ENCODE data around the gene DEPDC7. TPM values are rescaled to one million over a fixed set of nuclear protein-coding genes. Genes with fewer than 3 reads are reported as not detected.

The DEPDC7 gene
- total and polyA plus RNA-seq, 2 of the 13 experiments (the other 11 are each of a cell fraction or from before 2014, with no cell fraction given), result 17.3 to 33.3 TPM

DNA sequence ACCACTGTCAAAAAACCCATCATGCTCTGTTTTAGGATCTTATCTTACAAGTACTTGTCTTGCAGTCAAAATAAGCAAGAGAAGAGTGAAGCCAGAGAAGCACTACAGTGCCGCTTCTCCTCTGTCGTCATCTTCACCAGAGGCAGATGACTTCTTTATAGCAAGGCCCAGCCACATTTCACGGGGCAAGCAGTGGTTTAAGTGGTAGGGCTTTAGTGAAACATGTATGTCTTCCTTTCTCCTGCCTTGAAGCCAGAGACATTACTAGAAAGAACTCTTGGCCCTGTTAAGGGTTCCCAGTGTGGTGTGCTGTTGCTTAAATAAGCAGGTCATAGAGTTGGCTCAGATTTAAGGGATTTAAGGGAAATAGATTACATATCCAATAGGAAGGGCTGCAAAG lies 42.9 kb upstream of the DEPDC7 start:
- TF ChIP-seq ZNF383 (CRISPR knock-in tag; IDR thresholded peaks at IDR 0.05; ENCODE audit: borderline replicate concordance) (no peak), KLF9 (CRISPR knock-in tag; IDR thresholded peaks at IDR 0.05; ENCODE audit: low read depth) (no peak)
- TF ChIP-seq, protein P1, sequence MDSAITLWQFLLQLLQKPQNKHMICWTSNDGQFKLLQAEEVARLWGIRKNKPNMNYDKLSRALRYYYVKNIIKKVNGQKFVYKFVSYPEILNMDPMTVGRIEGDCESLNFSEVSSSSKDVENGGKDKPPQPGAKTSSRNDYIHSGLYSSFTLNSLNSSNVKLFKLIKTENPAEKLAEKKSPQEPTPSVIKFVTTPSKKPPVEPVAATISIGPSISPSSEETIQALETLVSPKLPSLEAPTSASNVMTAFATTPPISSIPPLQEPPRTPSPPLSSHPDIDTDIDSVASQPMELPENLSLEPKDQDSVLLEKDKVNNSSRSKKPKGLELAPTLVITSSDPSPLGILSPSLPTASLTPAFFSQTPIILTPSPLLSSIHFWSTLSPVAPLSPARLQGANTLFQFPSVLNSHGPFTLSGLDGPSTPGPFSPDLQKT (CRISPR knock-in tag; IDR thresholded peaks at IDR 0.05; ENCODE audit: borderline replicate concordance), result no peak
- TF ChIP-seq, protein P2, sequence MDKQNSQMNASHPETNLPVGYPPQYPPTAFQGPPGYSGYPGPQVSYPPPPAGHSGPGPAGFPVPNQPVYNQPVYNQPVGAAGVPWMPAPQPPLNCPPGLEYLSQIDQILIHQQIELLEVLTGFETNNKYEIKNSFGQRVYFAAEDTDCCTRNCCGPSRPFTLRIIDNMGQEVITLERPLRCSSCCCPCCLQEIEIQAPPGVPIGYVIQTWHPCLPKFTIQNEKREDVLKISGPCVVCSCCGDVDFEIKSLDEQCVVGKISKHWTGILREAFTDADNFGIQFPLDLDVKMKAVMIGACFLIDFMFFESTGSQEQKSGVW (CRISPR knock-in tag; IDR thresholded peaks at IDR 0.05; ENCODE audit: borderline replicate concordance), result no peak
- intact Hi-C loops (cut with micrococcal nuclease; ENCODE audit: unreplicated experiment) (no loop called here), in situ Hi-C loops (cut with HindIII; ENCODE audit: extremely low pct_ligation_motif_present, low pct_unique_long_range_greater_than_20kb) (no loop called here)
- no peaks in the 10 kb centered on the region for H4K20me1 ChIP-seq (ENCODE audit: insufficient read depth, low read length)
- DNase-seq (ENCODE audit: low spot score) (no peak), ATAC-seq (no peak), FAIRE-seq (no peak)
- peaks cover 14 to 39% of the 10 kb centered on the region in 2 experiments for H3K36me3 ChIP-seq (replicated peaks in 1 of 2; ENCODE audit: control insufficient read depth in 1 of 2, insufficient read depth in 2 of 2, low read length in 2 of 2)
- H3K27me3 ChIP-seq (ENCODE audit: control insufficient read depth in 1 of 2, insufficient read depth in 2 of 2, low read length in 2 of 2), result no peaks in the 10 kb centered on the region
- H2AFZ ChIP-seq (ENCODE audit: low read length), result no peak overlapping the region
- 94% methylated on average over 3 of the region's 3 CpGs for WGBS (ENCODE audit: low lambda C conversion rate)
- 0 out of 2 replicates have a peak, but pooled peaks cover 8% of the 10 kb centered on the region for H3K4me1 ChIP-seq (ENCODE audit: insufficient read depth, low read length)
- peaks cover 2% of the 10 kb centered on the region for H3K79me2 ChIP-seq (ENCODE audit: insufficient read depth, low read length)
- no peaks in the 10 kb centered on the region for H3K9me3 ChIP-seq (ENCODE audit: low read length)
- H3K4me2 ChIP-seq (ENCODE audit: low read depth, low read length), result no peak overlapping the region
- H3K9ac ChIP-seq (ENCODE audit: insufficient read depth, low read depth, low read length), result no peak overlapping the region
- BruUV-seq (replicated peaks), result no TSS peak
- ChIA-PET POLR2A (no interaction called here), CTCF (ENCODE audit: low intra/inter-chr PET ratio, low total read pairs) (no interaction called here)
- no peak overlapping the region for H3K4me3 ChIP-seq (replicated peaks in 1 of 3; ENCODE audit: insufficient read depth in 1 of 3, low read depth in 2 of 3, low read length in 3 of 3)
- no peak overlapping the region for H3K27ac ChIP-seq (ENCODE audit: extremely low read length, insufficient read depth, low read length)

DNA sequence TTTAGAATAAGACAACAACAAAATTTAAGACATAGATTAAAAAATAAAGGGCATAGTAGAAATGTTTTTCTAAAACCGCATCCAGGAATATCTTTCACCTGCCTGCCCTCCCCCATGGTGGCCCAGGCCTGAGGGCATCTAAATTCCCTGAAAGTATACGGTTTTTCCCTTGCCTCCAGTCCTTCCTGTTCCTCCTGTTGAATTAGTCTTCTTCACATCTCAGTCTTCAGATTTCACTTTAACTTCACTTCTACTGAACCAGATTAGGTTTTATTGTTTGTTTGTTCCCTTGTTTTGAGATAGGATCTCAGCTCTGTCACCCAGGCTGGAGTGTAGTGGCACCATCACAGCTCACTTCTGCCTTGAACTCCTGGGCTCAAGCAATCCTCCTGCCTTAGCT lies 33.1 kb upstream of the DEPDC7 start:
- no peaks in the 10 kb centered on the region; a peak in 2 of 5 replicates for H3K36me3 ChIP-seq (replicated peaks in 1 of 2; ENCODE audit: control insufficient read depth in 1 of 2, insufficient read depth in 2 of 2, low read length in 2 of 2)
- no peaks in the 10 kb centered on the region for H4K20me1 ChIP-seq (ENCODE audit: insufficient read depth, low read length)
- in situ Hi-C loops (cut with HindIII; ENCODE audit: extremely low pct_ligation_motif_present, low pct_unique_long_range_greater_than_20kb) (no loop called here), intact Hi-C loops (cut with micrococcal nuclease; ENCODE audit: unreplicated experiment) (no loop called here)
- no peaks in the 10 kb centered on the region for H3K9me3 ChIP-seq (ENCODE audit: low read length)
- H3K9ac ChIP-seq (ENCODE audit: insufficient read depth, low read depth, low read length), result no peak overlapping the region
- no peaks in the 10 kb centered on the region for H3K79me2 ChIP-seq (ENCODE audit: insufficient read depth, low read length)
- ChIA-PET POLR2A (no interaction called here), CTCF (ENCODE audit: low intra/inter-chr PET ratio, low total read pairs) (no interaction called here)
- no peak overlapping the region for H3K27ac ChIP-seq (ENCODE audit: extremely low read length, insufficient read depth, low read length)
- H3K4me3 ChIP-seq (replicated peaks in 1 of 3; ENCODE audit: insufficient read depth in 1 of 3, low read depth in 2 of 3, low read length in 3 of 3), result no peak overlapping the region
- FAIRE-seq, result no peak
- no peak for DNase-seq (ENCODE audit: low spot score)
- 88% methylated on average over 2 of the region's 2 CpGs for WGBS (ENCODE audit: low lambda C conversion rate)
- H3K4me2 ChIP-seq (ENCODE audit: low read depth, low read length), result no peak overlapping the region
- no peaks in the 10 kb centered on the region for H3K27me3 ChIP-seq (ENCODE audit: control insufficient read depth in 1 of 2, insufficient read depth in 2 of 2, low read length in 2 of 2)
- H3K4me1 ChIP-seq (ENCODE audit: insufficient read depth, low read length), result 0 out of 2 replicates have a peak, but pooled peaks cover 2% of the 10 kb centered on the region
- no peak overlapping the region for H2AFZ ChIP-seq (ENCODE audit: low read length)
- BruUV-seq (replicated peaks), result no TSS peak
- ATAC-seq, result no peak
- TF ChIP-seq SYNCRIP (IDR thresholded peaks at IDR 0.05; ENCODE audit: insufficient read depth, low read depth, low read length) (no peak), NAIF1 (CRISPR knock-in tag; IDR thresholded peaks at IDR 0.05; ENCODE audit: borderline replicate concordance) (no peak), RNF2 (conservative IDR thresholded peaks at IDR 0.05; ENCODE audit: low read depth) (no peak), ZNF549 (CRISPR knock-in tag; IDR thresholded peaks at IDR 0.05) (no peak), ZNF724P (CRISPR knock-in tag; IDR thresholded peaks at IDR 0.05; ENCODE audit: borderline replicate concordance) (no peak), ZFP62 (CRISPR knock-in tag; IDR thresholded peaks at IDR 0.05) (no peak), AGO2 (optimal IDR thresholded peaks at IDR 0.05; ENCODE audit: low read depth, low read length) (no peak), ZNF615 (CRISPR knock-in tag; IDR thresholded peaks at IDR 0.05; ENCODE audit: borderline replicate concordance) (no peak), ATF7-NPFF (CRISPR knock-in tag; IDR thresholded peaks at IDR 0.05; ENCODE audit: low read depth) (no peak)
- TF ChIP-seq, protein P3, sequence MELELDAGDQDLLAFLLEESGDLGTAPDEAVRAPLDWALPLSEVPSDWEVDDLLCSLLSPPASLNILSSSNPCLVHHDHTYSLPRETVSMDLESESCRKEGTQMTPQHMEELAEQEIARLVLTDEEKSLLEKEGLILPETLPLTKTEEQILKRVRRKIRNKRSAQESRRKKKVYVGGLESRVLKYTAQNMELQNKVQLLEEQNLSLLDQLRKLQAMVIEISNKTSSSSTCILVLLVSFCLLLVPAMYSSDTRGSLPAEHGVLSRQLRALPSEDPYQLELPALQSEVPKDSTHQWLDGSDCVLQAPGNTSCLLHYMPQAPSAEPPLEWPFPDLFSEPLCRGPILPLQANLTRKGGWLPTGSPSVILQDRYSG (CRISPR knock-in tag; IDR thresholded peaks at IDR 0.05), result no peak
- TF ChIP-seq, protein P4, sequence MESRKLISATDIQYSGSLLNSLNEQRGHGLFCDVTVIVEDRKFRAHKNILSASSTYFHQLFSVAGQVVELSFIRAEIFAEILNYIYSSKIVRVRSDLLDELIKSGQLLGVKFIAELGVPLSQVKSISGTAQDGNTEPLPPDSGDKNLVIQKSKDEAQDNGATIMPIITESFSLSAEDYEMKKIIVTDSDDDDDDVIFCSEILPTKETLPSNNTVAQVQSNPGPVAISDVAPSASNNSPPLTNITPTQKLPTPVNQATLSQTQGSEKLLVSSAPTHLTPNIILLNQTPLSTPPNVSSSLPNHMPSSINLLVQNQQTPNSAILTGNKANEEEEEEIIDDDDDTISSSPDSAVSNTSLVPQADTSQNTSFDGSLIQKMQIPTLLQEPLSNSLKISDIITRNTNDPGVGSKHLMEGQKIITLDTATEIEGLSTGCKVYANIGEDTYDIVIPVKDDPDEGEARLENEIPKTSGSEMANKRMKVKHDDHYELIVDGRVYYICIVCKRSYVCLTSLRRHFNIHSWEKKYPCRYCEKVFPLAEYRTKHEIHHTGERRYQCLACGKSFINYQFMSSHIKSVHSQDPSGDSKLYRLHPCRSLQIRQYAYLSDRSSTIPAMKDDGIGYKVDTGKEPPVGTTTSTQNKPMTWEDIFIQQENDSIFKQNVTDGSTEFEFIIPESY (CRISPR knock-in tag; IDR thresholded peaks at IDR 0.05), result no peak
